ENCODE results near the gene FOXC2.

Gene FOXC2

GRCh38 chr16:86566601-86566965 is at the start of gene FOXC2:
TSS of gene FOXC2 (plus strand) at chr16:86566829. CDS start at chr16:86567336, 507 bp downstream.
- peak within 1 kb of the TSS; percentile 78 for H3K4me3 ChIP-seq (ENCODE audit: low read length)
- TF ChIP-seq CTCF (conservative IDR thresholded peaks at IDR 0.05; ENCODE audit: low read depth, low read length): no peak
- DNase-seq (ENCODE audit: low read depth): peak; percentile 83

GRCh38 chr16:86517033-86517432 is 49.6 kb upstream of the FOXC2 start:
- H3K4me3 ChIP-seq (ENCODE audit: low read length): no peak overlapping the region
- DNase-seq (ENCODE audit: low read depth): no peak
- TF ChIP-seq CTCF (conservative IDR thresholded peaks at IDR 0.05; ENCODE audit: low read depth, low read length): no peak

- no peak overlapping the region for H3K4me3 ChIP-seq (ENCODE audit: low read length)
- TF ChIP-seq CTCF (conservative IDR thresholded peaks at IDR 0.05; ENCODE audit: low read depth, low read length): peak; percentile 92
- no peak for DNase-seq (ENCODE audit: low read depth)
These were observed 48.9 kb upstream of the FOXC2 start for GRCh38 chr16:86517652-86518258.

- no peak overlapping the region for H3K4me3 ChIP-seq (ENCODE audit: low read length)
- TF ChIP-seq CTCF (conservative IDR thresholded peaks at IDR 0.05; ENCODE audit: low read depth, low read length): no peak
These were observed 47.5 kb upstream of the FOXC2 start for GRCh38 chr16:86519007-86519648.

GRCh38 chr16:86519649-86520316 is 46.8 kb upstream of the FOXC2 start:
- DNase-seq (ENCODE audit: low read depth): no peak
- TF ChIP-seq CTCF (conservative IDR thresholded peaks at IDR 0.05; ENCODE audit: low read depth, low read length): peak; percentile 93
- H3K4me3 ChIP-seq (ENCODE audit: low read length): no peak overlapping the region

More at GRCh38 chr16:86519007-86519648, 47.5 kb upstream of the FOXC2 start:
- DNase-seq (ENCODE audit: low read depth): no peak

- H3K4me3 ChIP-seq (ENCODE audit: low read length): no peak overlapping the region
- TF ChIP-seq CTCF (conservative IDR thresholded peaks at IDR 0.05; ENCODE audit: low read depth, low read length): no peak
- no peak for DNase-seq (ENCODE audit: low read depth)
These were observed 46.1 kb upstream of the FOXC2 start for GRCh38 chr16:86520317-86521210.
